Cardiac muscle cell (in vitro differentiated cells and primary cell): ENCODE results near the gene INSC. TPM values are rescaled to one million over a fixed set of nuclear protein-coding genes. Genes with fewer than 3 reads are reported as not detected.

Experiments
- DNase-seq, 2 donors: peaks; one replicate each; pipeline versions ENCODE4 v3.0.0 to v3.0.0-alpha.2; 2010 to 2017; ENCODE audit warnings: low read depth in 1 of 2, low spot score in 1 of 2
- H3K27ac ChIP-seq: fragments of 200-600 bp; sonication (generic); 2 replicates; pipeline ENCODE4 v1.5.1; 2016
- H3K27me3 ChIP-seq: fragments of 200-600 bp; sonication (generic); 2 replicates; pipeline ENCODE4 v1.6.0; 2016; ENCODE audit warnings: control low read depth
- H3K36me3 ChIP-seq: fragments of 200-600 bp; sonication (generic); 2 replicates; pipeline ENCODE4 v1.5.1; 2016; ENCODE audit warnings: control low read depth
- H3K4me1 ChIP-seq: fragments of 200-600 bp; sonication (generic); 2 replicates; pipeline ENCODE4 v1.8.1; 2017; ENCODE audit warnings: low read depth, mild to moderate bottlenecking, mixed run types
- H3K4me3 ChIP-seq: fragments of 200-600 bp; sonication (generic); 2 replicates; pipeline ENCODE4 v1.5.1; 2016; ENCODE audit warnings: mild to moderate bottlenecking
- H3K9me3 ChIP-seq: fragments of 200-600 bp; sonication (generic); 2 replicates; pipeline ENCODE4 v1.5.1; 2017; ENCODE audit warnings: low read depth, mild to moderate bottlenecking, control low read depth
- CTCF ChIP-seq: IDR thresholded peaks from 2 replicates; pipeline ENCODE4 v1.5.1; 2012; ENCODE audit warnings: low read depth, mild to moderate bottlenecking, low read length
- polyA plus RNA-seq: library from polyadenylated mRNA; unstranded; fragments of >200 nt; fragmentation: Nextera tagmentation; extraction: Ambion mirVana; gene quantifications from 2 replicates; pipeline ENCODE4 v1.2.1, GENCODE V29; 2016
- total RNA-seq: library from RNA; depleted of rRNA; stranded (reverse); fragments of >200 nt; gene quantifications from 2 replicates; pipeline ENCODE4 v1.2.3, GENCODE V29; 2016

INSC gene
- total and polyA plus RNA-seq, 2 experiments from 2014 or later = not detected

DNA sequence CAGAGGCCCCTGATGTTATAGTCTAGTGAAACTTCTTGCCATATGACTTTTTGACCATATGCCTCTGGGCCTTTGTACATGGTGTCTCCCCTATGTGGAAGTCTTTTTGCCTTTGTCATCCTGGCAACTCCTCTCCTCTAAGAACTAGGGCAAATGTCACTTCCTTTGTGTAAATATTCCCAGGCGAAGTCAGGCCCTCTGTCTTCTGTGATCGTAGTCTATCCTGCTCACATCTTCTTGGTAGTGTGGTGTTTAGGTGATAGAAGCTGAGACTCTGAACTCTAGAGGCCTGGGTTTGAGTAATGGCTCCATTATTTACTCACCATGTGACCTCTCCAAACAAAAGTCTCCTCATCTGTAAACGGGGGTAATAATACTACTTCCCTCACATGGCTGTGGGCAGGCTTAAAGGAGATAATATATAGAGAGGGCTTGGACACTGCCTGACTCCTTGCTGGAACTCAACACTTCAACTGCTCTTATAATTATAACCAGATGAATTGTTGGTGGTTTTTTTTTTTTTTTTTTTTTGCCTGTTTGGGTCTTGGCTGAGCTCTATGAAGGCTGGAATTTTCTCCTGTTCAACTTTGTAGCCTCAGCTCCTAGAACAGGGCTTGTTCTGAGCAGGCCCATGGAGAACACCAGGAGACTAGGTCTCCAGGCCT lies 43.8 kb downstream of the INSC start:
- TF ChIP-seq CTCF = no peak
- Histone ChIP-seq H3K4me1 (no peaks in the 10 kb centered on the region), H3K4me3 (no peak overlapping the region), H3K27ac (no peak overlapping the region), H3K27me3 (no peaks in the 10 kb centered on the region), H3K9me3 (no peaks in the 10 kb centered on the region), H3K36me3 (no peaks in the 10 kb centered on the region)
- peak in 1 of 2 donors; percentile 42 for DNase-seq

- H3K27me3 ChIP-seq = no peaks in the 10 kb centered on the region
- no peak overlapping the region for H3K4me3 ChIP-seq
- no peaks in the 10 kb centered on the region for H3K4me1 ChIP-seq
- no peak overlapping the region for H3K27ac ChIP-seq
- TF ChIP-seq CTCF = peak; percentile 56
- H3K9me3 ChIP-seq = no peaks in the 10 kb centered on the region
- no peaks in the 10 kb centered on the region for H3K36me3 ChIP-seq
- peak in 1 of 2 donors; percentile 29 for DNase-seq
Observed at GRCh38 chr11:15159085-15159484, 44.4 kb downstream of the INSC start.

DNA sequence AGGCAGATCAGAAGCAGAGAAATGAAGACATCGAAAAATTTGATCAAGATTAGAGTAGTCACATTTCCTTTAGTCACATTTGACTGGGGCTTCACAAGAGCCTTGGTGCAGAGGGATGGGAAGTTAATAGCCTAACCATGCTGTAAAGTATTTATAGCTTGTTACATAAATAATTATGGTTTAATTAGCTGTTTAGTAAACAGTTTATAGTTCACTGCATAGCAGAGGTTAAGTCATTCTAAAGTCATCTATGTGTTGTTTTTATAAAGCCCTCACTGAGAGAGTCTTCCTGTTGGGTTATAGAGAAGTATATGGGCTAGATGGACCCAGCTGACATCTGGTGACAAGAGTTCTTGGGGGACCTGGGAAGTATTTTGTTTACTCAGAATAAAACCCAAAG lies 47.1 kb downstream of the INSC start:
- H3K27ac ChIP-seq = no peak overlapping the region
- H3K36me3 ChIP-seq = no peaks in the 10 kb centered on the region
- no peaks in the 10 kb centered on the region for H3K4me1 ChIP-seq
- DNase-seq = no peak
- H3K4me3 ChIP-seq = no peak overlapping the region
- H3K9me3 ChIP-seq = no peaks in the 10 kb centered on the region
- no peaks in the 10 kb centered on the region for H3K27me3 ChIP-seq
- no peak for TF ChIP-seq CTCF

DNA sequence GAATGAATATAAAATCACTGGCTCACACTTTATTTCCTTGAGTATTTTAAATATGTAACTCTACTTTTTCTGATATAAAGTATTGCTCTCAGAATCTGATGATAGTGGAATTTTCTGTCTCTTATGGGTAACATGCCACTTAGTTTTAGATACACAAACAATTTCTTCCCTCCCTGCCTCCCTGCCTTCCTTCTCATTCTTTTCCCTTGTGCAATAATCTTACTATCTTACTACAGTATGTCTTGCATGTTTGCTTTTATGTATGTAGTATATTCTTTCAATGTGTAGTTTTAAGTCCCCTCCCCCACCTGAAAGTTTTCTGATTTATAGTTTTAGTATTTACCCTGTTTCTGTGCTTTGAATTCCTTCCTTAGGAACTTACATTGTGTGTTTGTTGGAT lies 48.4 kb downstream of the INSC start:
- Histone ChIP-seq H3K27ac (no peak overlapping the region), H3K36me3 (no peaks in the 10 kb centered on the region), H3K4me1 (no peaks in the 10 kb centered on the region), H3K9me3 (no peaks in the 10 kb centered on the region), H3K27me3 (no peaks in the 10 kb centered on the region), H3K4me3 (no peak overlapping the region)
- no peak for TF ChIP-seq CTCF
- DNase-seq = no peak

DNA sequence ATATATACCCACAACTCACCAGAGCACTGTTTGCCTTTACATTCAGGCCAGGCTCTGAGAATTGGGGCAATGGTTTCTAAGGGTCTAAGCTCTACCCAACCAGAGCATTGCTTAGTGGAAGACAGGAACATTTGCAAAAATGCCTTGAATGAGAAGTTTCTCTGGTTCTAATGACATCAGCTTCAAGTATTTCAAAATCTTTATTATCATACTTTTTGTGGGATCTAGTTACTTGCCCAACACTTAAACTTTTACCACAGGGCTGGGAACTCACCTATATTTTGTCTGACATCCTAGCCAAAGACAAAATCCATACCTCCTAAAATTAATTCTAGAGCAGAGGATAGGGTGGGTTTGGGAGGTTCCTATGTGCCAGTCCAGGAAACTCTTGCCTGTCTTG lies 51.5 kb downstream of the INSC start:
- Histone ChIP-seq H3K4me1 (no peaks in the 10 kb centered on the region), H3K27ac (no peak overlapping the region), H3K36me3 (no peaks in the 10 kb centered on the region), H3K4me3 (no peak overlapping the region), H3K27me3 (no peaks in the 10 kb centered on the region), H3K9me3 (no peaks in the 10 kb centered on the region)
- TF ChIP-seq CTCF = no peak
- DNase-seq = no peak
